Activated CD4-positive, alpha-beta memory T cell treated with anti-CD3 and anti-CD28 coated beads for 36 hours (primary cell): ENCODE data around the gene ENPP7. TPM values are rescaled to one million over a fixed set of nuclear protein-coding genes. Genes with fewer than 3 reads are reported as not detected.

Experiments used
- microRNA-seq: library from miRNA; unstranded; fragments of <30 nt; microRNA quantifications from one replicate; pipeline ENCODE4 v1.2.0, GENCODE V29; 2022; ENCODE audit warnings: borderline number of aligned reads, borderline microRNAs expressed, borderline replicate concordance
- total RNA-seq, 2 experiments: library from RNA; stranded (reverse); gene quantifications; one replicate each; pipeline ENCODE4 v1.2.3, GENCODE V29; 2021

ENPP7 gene
- total RNA-seq, 2 experiments from 2014 or later: 0.10 TPM; not detected in 1

Small RNA genes within 50 kb of the gene (microRNA-seq; reads per million reads assigned to microRNA genes)
- gene MIR4739: not detected

Other genes starting within 250 kb of the ENPP7 start
- gene RBFOX3, start 119.9 kb upstream of the ENPP7 start, total RNA-seq: not detected
- 1 to 10 TPM; 2.5 to 3.1 TPM for gene CBX2, start 47.2 kb downstream of the ENPP7 start, total RNA-seq
- 1 to 10 TPM; 4.5 to 4.6 TPM for gene CBX8, start 66.1 kb downstream of the ENPP7 start, total RNA-seq
- 10 to 100 TPM; 14.0 to 14.2 TPM for gene CBX4, start 108.5 kb downstream of the ENPP7 start, total RNA-seq